GM10248 (cell line): Measurements from ENCODE around the gene TEX264.

Experiments
- CTCF ChIA-PET: fragments of 300-600 bp; sonication (Branson Sonifier 250); formaldehyde crosslinking; extraction: SDS; loops from one replicate; lab custom pipeline; 2021; ENCODE audit warnings: antibody characterized with exemption; lab: Yijun Ruan, JAX
- POLR2A ChIA-PET: fragments of 350-650 bp; sonication (Branson Sonifier 250); formaldehyde crosslinking; extraction: SDS; loops from one replicate; lab custom pipeline; 2020; ENCODE audit warnings: antibody characterized with exemption; lab: Yijun Ruan, JAX
- DNase-seq: peaks from one replicate; pipeline ENCODE4 v3.0.0; 2012; ENCODE audit errors: extremely low spot score
- TF ChIP-seq, protein P1 (sequence below): IDR thresholded peaks from 2 replicates; pipeline ENCODE4 v1.5.1; 2012; ENCODE audit warnings: mild to moderate bottlenecking, low read depth; ENCODE audit errors: extremely low read depth, missing control alignments, control extremely low read depth

Gene TEX264

DNA sequence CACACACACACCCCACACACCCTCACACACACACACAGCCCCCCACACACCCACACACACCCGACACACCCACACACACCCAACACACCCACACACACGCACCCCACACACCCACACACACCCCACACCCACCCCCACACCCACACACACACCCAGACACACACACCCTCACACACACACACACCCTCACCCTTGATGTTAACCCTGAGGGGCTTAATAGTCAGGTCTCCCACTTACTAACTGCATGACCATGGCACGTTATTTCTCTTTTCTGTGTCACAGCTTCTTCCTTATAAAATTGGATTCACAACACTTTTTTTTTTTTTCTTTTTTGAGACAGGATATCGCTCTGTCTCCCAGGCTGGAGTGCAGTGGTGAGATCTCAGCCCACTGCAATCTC lies 38.6 kb downstream of the TEX264 start:
- DNase-seq: no peak
- TF ChIP-seq, protein P1, sequence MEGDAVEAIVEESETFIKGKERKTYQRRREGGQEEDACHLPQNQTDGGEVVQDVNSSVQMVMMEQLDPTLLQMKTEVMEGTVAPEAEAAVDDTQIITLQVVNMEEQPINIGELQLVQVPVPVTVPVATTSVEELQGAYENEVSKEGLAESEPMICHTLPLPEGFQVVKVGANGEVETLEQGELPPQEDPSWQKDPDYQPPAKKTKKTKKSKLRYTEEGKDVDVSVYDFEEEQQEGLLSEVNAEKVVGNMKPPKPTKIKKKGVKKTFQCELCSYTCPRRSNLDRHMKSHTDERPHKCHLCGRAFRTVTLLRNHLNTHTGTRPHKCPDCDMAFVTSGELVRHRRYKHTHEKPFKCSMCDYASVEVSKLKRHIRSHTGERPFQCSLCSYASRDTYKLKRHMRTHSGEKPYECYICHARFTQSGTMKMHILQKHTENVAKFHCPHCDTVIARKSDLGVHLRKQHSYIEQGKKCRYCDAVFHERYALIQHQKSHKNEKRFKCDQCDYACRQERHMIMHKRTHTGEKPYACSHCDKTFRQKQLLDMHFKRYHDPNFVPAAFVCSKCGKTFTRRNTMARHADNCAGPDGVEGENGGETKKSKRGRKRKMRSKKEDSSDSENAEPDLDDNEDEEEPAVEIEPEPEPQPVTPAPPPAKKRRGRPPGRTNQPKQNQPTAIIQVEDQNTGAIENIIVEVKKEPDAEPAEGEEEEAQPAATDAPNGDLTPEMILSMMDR: no peak
- POLR2A ChIA-PET: no interaction called here
- CTCF ChIA-PET: no interaction called here

DNA sequence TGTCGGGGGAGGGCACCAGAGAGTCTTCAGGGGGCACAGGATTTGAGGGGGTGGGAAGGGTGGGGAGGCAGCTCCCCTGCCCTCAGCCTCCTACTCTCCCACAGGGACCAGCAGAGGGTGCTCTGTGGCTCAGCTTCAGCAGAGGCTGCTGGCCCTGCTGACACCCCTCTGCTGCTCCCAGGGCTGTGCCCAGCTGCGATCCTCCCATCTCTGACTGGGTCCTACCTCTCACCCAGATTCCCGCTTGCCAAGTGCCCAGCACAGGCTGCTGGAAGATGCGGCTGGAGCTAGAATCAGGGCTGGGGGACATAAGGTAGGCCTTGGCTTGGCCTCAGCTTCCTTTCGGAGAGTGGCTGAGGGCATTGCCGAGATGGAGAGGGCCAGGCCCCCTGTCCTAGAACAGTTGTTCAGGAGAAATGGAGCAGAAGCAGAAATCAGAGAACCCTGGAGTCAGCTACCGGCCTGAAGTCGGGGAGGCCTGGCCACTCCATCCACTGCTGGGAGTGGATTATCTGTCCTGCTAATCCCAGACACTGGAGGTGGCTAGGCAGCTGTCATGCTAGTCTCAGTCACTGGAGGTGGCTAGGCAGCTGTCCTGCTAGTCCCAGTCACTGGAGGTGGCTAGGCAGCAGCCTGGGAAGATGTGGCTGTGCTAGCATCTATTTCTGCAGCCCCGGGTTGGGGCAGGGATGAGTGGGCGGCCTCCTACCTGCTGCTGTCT lies 39.7 kb downstream of the TEX264 start:
- no peak for DNase-seq
- TF ChIP-seq, protein P1: no peak
- CTCF ChIA-PET: interaction anchor here (0.7 to 1.2 kb wide), 2 partner anchors 9 to 30 kb away, joined by 3 read pairs; no protein-coding TSS in a partner anchor
- POLR2A ChIA-PET: no interaction called here

DNA sequence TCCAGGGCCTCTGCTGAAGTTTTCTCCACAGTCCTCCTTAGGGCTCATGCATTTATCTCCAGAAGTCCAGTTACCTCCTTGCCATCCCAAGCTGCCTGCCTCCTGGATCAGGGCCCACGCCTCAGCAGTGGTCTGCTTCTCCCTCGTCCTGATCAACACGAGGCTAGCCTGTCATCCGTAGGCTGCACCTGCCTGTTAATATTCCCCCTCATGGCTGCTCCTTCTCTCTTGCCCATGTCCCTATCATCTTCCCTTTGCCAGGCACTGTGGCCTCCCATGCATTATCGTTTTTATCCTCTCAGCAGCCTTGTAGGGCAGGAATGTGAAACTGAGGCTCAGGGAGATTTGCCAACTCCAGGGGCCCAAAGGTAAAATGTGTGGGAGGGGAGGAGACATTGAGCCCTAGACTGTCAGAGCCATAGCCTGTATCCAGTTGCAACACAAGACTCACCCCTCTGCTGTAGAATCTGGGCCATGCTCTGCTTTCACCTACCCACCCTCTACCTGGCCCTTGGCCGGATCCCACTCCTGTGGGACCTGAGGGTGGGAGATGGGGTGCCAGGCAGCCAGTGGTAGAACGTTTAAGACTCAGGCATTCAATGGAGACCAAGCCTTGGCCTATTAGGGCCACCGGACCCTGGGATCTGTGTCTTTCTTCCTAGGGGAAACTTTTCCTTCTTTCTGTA lies 40.4 kb downstream of the TEX264 start:
- ChIA-PET CTCF (interaction anchor here (1.2 kb wide), 1 partner anchor 30 kb away, joined by 3 read pairs; no protein-coding TSS in a partner anchor), POLR2A (no interaction called here)
- TF ChIP-seq, protein P1: no peak
- DNase-seq: no peak

DNA sequence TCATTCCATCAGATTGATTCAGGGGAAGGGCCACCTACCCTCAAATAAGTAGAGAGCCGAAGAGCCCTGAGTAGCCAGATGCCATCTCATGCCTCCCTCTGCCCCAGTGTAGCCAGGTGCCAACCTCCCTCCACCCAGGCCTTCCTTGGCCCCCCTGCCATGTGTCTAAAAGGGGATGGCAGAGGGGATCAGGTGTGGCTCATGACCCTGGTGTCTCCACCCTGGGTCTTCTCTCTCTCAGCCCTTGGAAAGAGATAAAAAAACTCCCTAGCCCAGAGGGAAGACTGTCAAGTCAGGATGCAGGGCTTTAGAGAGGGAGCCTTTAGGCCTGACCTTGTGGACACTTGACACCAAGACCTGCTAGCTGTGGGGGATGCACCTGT lies 41.0 kb downstream of the TEX264 start:
- CTCF ChIA-PET: no interaction called here
- POLR2A ChIA-PET: no interaction called here
- TF ChIP-seq, protein P1: no peak
- no peak for DNase-seq

DNA sequence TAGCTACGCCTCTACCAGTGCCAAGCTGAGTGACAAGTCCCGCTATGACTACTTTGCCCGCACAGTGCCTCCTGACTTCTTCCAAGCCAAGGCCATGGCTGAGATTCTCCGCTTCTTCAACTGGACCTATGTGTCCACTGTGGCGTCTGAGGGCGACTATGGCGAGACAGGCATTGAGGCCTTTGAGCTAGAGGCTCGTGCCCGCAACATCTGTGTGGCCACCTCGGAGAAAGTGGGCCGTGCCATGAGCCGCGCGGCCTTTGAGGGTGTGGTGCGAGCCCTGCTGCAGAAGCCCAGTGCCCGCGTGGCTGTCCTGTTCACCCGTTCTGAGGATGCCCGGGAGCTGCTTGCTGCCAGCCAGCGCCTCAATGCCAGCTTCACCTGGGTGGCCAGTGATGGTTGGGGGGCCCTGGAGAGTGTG lies 41.5 kb downstream of the TEX264 start:
- TF ChIP-seq, protein P1: no peak
- DNase-seq: no peak
- CTCF ChIA-PET: interaction anchor here (0.9 kb wide), 1 partner anchor 12 kb away, joined by 3 read pairs; no protein-coding TSS in a partner anchor
- POLR2A ChIA-PET: no interaction called here

DNA sequence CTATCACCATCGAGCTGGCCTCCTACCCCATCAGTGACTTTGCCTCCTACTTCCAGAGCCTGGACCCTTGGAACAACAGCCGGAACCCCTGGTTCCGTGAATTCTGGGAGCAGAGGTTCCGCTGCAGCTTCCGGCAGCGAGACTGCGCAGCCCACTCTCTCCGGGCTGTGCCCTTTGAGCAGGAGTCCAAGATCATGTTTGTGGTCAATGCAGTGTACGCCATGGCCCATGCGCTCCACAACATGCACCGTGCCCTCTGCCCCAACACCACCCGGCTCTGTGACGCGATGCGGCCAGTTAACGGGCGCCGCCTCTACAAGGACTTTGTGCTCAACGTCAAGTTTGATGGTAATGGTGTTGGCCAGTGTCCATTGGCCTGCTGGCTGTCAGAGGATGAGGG lies 41.9 kb downstream of the TEX264 start:
- ChIA-PET POLR2A (no interaction called here), CTCF (interaction anchor here (0.9 to 1.6 kb wide), 2 partner anchors 8 to 12 kb away, joined by 3 to 5 read pairs; no protein-coding TSS in a partner anchor)
- no peak for DNase-seq
- TF ChIP-seq, protein P1: no peak
